Ascending aorta (tissue), 2 donors: Measurements from ENCODE around the gene TMEM161B. TPM values are rescaled to one million over a fixed set of nuclear protein-coding genes. Genes with fewer than 3 reads are reported as not detected.
"Not testable (repeated sequence)": the region's sequence is repeated elsewhere in the genome, so short reads cannot be mapped to it uniquely, and the experiment has no call there.

Experiments used
- DNase-seq, 2 donors: peaks; one replicate each; pipeline ENCODE4 v3.0.0-alpha.2; 2019; ENCODE audit warnings: low spot score in 2 of 2
- H3K27ac ChIP-seq, 2 donors: fragments of 200-600 bp; sonication (generic); one replicate each; pipeline ENCODE4 v1.5.1; 2016 to 2017; ENCODE audit warnings: mild to moderate bottlenecking in 1 of 2
- H3K27me3 ChIP-seq: fragments of 200-600 bp; sonication (generic); one replicate; pipeline ENCODE4 v1.5.1; 2017
- H3K36me3 ChIP-seq, 2 donors: fragments of 200-600 bp; sonication (generic); one replicate each; pipeline ENCODE4 v1.5.1; 2016
- H3K4me1 ChIP-seq, 2 donors: fragments of 200-600 bp; sonication (generic); one replicate each; pipeline ENCODE4 v1.5.1; 2016 to 2017; ENCODE audit warnings: mild to moderate bottlenecking in 1 of 2
- H3K4me3 ChIP-seq, 2 donors: fragments of 200-600 bp; sonication (generic); one replicate each; pipeline ENCODE4 v1.5.1; 2016 to 2017; ENCODE audit warnings: mild to moderate bottlenecking in 1 of 2
- H3K9me3 ChIP-seq, 2 donors: fragments of 200-600 bp; sonication (generic); one replicate each; pipeline ENCODE4 v1.5.1; 2016
- intact Hi-C: fragments of 100-400 bp; cut with DNase I; formaldehyde crosslinking; loops from one replicate; pipeline ENCODE4 v1.15.1; 2023
- total RNA-seq: library from RNA; depleted of rRNA; stranded (reverse); fragments of >200 nt; gene quantifications from one replicate; pipeline ENCODE4 v1.1.0, GENCODE V29; 2016
- TF ChIP-seq, protein P1 (sequence below), 3 experiments: fragments of 200-600 bp in 2 of 3; fragments of 450-650 bp in 1 of 3; sonication (generic) in 2 of 3; IDR thresholded peaks; one replicate each; pipeline ENCODE4 v1.5.1; 2016 to 2019; ENCODE audit warnings: antibody characterized with exemption in 3 of 3, mild to moderate bottlenecking in 1 of 3, moderate library complexity in 1 of 3

The TMEM161B gene
- total RNA-seq, 1 donor from 2014 or later, result 3.7 TPM

DNA sequence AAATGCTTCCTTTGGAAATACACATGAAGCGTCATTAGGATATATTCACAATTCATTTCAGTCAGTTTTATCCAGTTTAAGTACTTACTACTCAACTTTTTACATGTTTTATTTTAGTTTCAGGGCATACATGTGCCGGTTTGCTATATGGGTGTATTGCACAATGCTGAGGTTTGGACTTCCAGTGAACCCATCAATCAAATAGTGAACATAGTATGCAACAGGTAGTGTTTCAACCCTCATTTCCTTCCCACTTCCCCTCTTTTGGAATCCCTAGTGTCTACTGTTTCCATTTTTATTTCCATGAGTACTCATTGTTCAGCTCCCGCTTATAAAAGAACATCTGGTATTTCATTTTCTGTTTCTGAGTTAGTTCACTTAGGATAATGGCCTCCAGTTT, 74.7 kb downstream of the TMEM161B start:
- Histone ChIP-seq H3K27me3 (no peaks in the 10 kb centered on the region), H3K4me3 (no peak overlapping the region), H3K27ac (no peak overlapping the region), H3K4me1 (no peaks in the 10 kb centered on the region), H3K36me3 (peaks cover 3 to 43% of the 10 kb centered on the region in 2 donors), H3K9me3 (peaks cover 9 to 17% of the 10 kb centered on the region in 2 donors)
- no peak for DNase-seq
- TF ChIP-seq, protein P1, sequence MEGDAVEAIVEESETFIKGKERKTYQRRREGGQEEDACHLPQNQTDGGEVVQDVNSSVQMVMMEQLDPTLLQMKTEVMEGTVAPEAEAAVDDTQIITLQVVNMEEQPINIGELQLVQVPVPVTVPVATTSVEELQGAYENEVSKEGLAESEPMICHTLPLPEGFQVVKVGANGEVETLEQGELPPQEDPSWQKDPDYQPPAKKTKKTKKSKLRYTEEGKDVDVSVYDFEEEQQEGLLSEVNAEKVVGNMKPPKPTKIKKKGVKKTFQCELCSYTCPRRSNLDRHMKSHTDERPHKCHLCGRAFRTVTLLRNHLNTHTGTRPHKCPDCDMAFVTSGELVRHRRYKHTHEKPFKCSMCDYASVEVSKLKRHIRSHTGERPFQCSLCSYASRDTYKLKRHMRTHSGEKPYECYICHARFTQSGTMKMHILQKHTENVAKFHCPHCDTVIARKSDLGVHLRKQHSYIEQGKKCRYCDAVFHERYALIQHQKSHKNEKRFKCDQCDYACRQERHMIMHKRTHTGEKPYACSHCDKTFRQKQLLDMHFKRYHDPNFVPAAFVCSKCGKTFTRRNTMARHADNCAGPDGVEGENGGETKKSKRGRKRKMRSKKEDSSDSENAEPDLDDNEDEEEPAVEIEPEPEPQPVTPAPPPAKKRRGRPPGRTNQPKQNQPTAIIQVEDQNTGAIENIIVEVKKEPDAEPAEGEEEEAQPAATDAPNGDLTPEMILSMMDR (IDR thresholded peaks at IDR 0.05), result no peak
- intact Hi-C loops, result no loop called here

DNA sequence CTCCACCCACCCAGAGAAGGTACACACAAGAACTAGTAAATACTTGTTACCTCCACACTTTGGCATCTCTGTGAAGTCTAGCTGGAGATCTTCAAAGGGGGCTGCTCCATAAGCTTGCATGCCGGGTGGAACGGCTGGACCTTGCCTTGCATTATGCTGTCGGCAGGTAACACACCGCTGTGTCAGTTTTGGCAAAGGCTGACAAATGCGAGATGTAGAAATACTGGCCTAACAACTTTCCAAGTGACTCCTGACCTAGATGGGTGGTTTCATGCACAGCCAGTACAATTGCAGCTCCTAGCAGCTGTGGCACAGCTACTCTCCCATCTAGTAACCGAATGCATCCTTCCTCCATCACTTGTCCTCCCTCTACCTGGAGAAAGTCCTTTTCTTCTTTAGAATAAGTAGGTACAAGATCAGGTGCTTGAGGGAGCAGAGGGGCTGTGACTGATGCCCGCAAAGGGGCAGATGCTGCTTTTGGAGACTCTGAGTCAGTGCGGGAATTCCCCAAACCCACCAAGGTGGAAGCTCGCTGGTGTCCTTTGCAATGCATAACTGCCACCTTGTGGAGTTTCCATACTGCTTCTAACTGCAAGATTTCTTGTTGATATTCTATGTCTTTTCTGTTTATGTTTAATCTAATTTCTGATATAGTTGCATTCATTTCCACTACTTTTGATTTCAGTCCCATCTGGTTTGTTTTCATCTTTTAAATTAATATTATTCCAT, 78.4 kb downstream of the TMEM161B start:
- H3K4me3 ChIP-seq, result no peak overlapping the region
- peaks cover 16 to 47% of the 10 kb centered on the region in 2 donors for H3K9me3 ChIP-seq
- no peak for DNase-seq
- H3K36me3 ChIP-seq, result peaks cover 3 to 39% of the 10 kb centered on the region in 2 donors
- H3K27ac ChIP-seq, result no peak overlapping the region
- no peaks in the 10 kb centered on the region for H3K27me3 ChIP-seq
- no peaks in the 10 kb centered on the region for H3K4me1 ChIP-seq
- TF ChIP-seq, protein P1 (IDR thresholded peaks at IDR 0.05), result no peak
- intact Hi-C loops, result no loop called here

DNA sequence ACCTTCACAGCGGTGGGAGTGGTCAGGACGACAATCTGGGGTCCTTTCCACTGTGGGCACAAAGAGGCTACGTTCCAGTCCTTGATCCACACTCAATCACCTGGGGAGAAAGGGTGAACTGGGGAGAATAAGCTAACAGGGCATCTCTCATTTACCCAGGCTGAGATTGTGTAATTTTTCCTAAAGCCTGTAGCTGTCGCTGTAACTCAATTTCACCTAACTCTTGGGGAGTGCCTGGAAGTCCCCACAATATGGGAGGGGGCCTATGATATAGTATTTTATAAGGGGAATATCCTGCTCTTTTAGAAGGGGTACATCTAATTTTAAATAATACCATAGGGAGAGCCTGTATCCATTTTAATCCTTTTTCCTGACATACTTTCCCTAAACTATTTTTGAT, 79.2 kb downstream of the TMEM161B start:
- H3K27me3 ChIP-seq, H3K27ac ChIP-seq, intact Hi-C loops, DNase-seq, H3K4me3 ChIP-seq, H3K4me1 ChIP-seq: not testable (repeated sequence)
- H3K9me3 ChIP-seq, result peaks cover 16 to 47% of the 10 kb centered on the region in 2 donors
- peaks cover 3 to 38% of the 10 kb centered on the region in 2 donors for H3K36me3 ChIP-seq

DNA sequence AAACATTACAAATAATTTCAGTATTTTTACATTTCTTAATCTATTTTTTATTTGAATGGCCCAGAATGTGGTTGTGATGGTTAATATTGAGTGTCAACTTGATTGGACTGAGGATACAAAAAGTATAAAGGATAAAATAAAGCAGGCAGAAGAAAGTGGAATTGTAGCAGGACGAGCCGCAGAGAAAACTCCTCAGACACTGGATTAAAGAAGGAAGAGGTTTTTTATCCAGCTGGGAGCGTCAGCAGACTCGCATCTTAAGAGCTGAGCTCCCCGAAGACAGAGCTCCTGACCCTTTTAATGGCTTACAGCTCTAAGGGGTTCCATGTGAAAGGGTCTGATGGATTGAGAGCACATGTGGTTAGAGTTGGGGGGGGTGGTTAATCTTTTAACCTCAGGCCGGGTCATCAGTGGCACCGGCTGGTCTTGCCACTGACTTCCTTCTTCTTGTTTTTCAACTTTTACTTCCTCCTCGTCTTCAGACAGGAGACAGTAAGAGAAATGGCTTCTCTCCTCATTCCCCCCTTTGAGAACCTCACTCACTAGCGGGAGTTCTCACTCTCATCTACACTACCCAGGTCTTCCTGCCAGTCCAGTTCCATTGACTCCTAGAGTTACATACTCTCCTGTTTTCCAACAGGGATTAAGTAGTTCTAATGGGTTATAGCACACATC, 80.0 kb downstream of the TMEM161B start:
- DNase-seq, result no peak
- TF ChIP-seq, protein P1 (IDR thresholded peaks at IDR 0.05), result no peak
- Histone ChIP-seq H3K27me3 (no peaks in the 10 kb centered on the region), H3K4me1 (no peaks in the 10 kb centered on the region), H3K4me3 (no peak overlapping the region), H3K27ac (no peak overlapping the region), H3K9me3 (peaks cover 16 to 47% of the 10 kb centered on the region in 2 donors), H3K36me3 (peaks cover 3 to 31% of the 10 kb centered on the region in 2 donors)
- intact Hi-C loops, result no loop called here

DNA sequence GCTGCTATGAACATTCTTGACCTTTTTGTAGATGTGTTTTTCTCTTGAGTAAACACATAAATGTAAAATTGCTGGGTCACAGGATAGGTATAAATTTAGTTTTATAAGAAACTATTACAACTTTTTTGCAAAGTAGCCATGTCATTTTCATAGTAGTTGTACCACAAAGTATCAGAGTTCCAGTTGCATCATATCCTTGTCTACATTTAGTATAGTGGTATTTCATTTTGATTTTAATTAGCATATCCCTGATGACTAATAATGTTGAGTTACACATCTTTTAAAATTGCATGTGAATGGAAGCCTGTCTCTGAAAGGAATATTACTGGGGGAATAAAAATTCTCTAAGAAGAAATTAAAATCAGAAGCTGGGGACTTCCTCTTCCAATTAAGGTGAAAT, 85.4 kb downstream of the TMEM161B start:
- Histone ChIP-seq H3K27me3 (no peaks in the 10 kb centered on the region), H3K27ac (no peak overlapping the region), H3K4me1 (no peaks in the 10 kb centered on the region), H3K4me3 (no peak overlapping the region), H3K36me3 (peaks cover 0 to 11% of the 10 kb centered on the region in 2 donors), H3K9me3 (peaks cover under 1 to 23% of the 10 kb centered on the region in 2 donors)
- no peak for DNase-seq
- intact Hi-C loops, result no loop called here
- TF ChIP-seq, protein P1 (IDR thresholded peaks at IDR 0.05), result no peak

DNA sequence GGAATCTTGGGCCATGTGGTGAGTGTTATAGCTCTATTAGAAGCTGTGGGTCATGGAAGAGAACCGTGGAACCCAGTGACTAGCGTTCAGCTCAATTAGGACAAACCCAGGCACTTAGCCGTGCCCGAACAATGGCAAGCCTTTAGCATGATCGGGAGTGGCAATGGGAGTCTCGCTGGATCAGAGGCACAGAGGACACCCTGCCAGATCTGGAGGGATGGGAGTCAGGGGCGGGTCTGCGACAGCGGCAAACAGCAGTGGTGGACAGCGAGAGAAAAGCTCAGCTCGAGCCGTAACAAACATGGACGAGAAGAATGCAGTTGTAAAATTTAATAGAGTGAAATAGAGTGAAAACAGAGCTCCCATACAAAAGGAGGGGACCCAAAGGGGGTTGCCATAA, 91.2 kb downstream of the TMEM161B start:
- intact Hi-C loops, H3K9me3 ChIP-seq, H3K27me3 ChIP-seq, H3K4me1 ChIP-seq, DNase-seq, H3K4me3 ChIP-seq, H3K27ac ChIP-seq, H3K36me3 ChIP-seq: not testable (repeated sequence)
